ENCODE measurements around the gene SLC22A23. TPM values are rescaled to one million over a fixed set of nuclear protein-coding genes. Genes with fewer than 3 reads are reported as not detected.
"Not testable (repeated sequence)": the region's sequence is repeated elsewhere in the genome, so short reads cannot be mapped to it uniquely, and the experiment has no call there.

The SLC22A23 gene
- total RNA-seq, 1 donor from 2014 or later, result 0.05 TPM

DNA sequence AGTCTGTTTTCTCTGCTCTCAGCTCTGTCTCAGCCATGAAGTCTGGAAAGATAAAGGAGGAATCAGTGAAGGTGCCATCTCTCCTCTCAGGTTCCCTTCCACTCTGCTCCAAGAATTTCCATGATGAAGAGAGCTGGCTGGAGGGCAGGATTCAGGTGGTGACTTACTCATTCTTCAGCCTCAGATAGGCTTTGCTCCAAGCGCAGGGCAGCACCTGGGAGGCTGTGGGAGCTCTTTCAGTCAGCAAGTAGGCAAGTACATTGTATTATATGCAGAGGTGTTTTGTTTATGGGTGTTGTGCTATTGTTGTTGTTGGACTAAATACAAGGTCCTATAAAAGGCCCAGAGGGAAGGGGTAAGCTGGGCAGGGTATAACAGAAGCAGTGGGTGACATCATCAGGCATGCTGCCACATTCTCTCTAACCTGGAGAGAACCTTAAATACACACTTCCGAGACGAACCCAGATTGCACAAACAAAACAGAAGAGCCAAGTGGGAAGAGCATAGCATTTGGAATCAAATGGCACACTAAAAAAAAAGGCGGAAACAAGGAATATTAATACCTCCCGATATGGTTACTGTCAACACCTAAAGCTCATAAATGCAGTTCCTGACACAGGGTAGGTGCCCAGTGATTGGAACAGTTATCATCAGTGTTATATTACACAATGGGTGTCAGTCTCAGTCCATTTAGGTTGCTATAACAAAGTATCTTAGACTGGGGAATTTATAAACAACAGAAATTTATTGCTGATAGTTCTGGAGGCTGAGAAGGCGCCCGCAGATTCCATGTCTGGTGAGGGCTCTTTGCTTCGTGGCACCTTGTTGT, 212.6 kb downstream of the SLC22A23 start:
- Mint-ChIP-seq H3K9me3 (no peaks in the 10 kb centered on the region), H3K27ac (no peak overlapping the region), H3K4me1 (ENCODE audit: low read depth) (no peaks in the 10 kb centered on the region), H3K4me3 (no peak overlapping the region), H3K36me3 (ENCODE audit: low read depth) (no peaks in the 10 kb centered on the region), H3K27me3 (ENCODE audit: insufficient read depth) (peaks cover 34% of the 10 kb centered on the region)
- no peak for DNase-seq (ENCODE audit: low spot score)
- intact Hi-C loops (cut with micrococcal nuclease), result no loop called here

DNA sequence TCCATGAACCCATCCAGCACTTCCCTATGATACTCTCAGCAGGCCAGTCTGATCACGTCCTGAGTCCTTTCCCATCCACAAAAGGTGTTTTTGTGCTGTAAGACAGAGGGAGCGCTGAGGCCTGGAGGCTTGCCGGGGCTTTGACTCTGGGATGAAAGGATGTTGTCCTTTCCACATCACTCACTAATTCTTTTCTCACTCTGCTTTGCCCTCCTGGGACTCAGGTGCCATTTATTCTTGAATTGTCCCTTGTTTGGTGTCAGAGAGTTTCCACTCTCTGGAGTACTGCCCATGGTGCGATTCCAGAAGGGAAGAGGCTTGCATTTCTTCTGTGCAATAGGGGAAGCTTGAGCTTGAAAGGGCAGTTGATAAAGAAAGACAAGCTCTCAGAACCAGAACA, 214.1 kb downstream of the SLC22A23 start:
- no peaks in the 10 kb centered on the region for H3K4me1 Mint-ChIP-seq (ENCODE audit: low read depth)
- no peak for DNase-seq (ENCODE audit: low spot score)
- intact Hi-C loops (cut with micrococcal nuclease), result no loop called here
- no peak overlapping the region for H3K27ac Mint-ChIP-seq
- no peak overlapping the region for H3K4me3 Mint-ChIP-seq
- H3K36me3 Mint-ChIP-seq (ENCODE audit: low read depth), result no peaks in the 10 kb centered on the region
- H3K9me3 Mint-ChIP-seq, result no peaks in the 10 kb centered on the region
- H3K27me3 Mint-ChIP-seq (ENCODE audit: insufficient read depth), result peaks cover 34% of the 10 kb centered on the region

DNA sequence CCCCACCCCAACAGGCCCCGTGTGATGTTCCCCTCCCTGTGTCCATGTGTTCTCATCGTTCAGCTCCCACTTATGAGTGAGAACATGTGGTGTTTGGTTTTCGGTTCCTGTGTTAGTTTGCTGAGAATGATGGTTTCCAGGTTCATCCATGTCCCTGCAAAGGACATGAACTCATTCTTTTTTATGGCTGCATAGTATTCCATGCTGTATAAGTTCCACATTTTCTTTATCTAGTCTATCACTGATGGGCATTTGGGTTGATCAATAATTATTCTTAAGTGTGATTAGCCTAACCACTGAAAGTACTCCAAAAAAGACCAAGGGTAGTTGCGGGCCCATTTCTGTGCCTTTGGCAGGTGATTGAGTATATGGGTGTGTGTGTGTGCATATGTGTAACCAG, 215.1 kb downstream of the SLC22A23 start:
- H3K4me1 Mint-ChIP-seq (ENCODE audit: low read depth); H3K9me3 Mint-ChIP-seq; DNase-seq (ENCODE audit: low spot score); H3K36me3 Mint-ChIP-seq (ENCODE audit: low read depth); H3K4me3 Mint-ChIP-seq; H3K27ac Mint-ChIP-seq; intact Hi-C loops (cut with micrococcal nuclease): not testable (repeated sequence)
- H3K27me3 Mint-ChIP-seq (ENCODE audit: insufficient read depth), result peaks cover 42% of the 10 kb centered on the region

DNA sequence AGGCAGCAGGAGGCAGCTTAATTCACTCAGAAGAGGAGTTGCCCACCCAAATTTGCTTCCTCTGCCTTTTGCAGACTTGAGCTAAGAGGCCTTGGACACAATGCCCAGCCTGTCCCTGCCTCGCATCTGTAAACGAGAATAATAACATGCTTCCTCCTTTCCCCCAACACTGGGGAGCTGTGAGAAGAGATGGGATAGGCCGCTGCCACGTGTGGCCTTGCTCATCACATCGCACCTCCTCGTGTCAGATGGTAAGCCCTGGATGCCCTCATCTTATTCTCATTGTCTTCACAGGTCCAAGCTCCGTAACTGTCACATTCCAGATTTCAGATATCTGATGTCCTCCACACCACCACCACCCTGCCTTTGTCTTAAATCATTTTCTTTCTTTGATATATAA, 216.3 kb downstream of the SLC22A23 start:
- no peaks in the 10 kb centered on the region for H3K36me3 Mint-ChIP-seq (ENCODE audit: low read depth)
- intact Hi-C loops (cut with micrococcal nuclease), result no loop called here
- peaks cover 50% of the 10 kb centered on the region for H3K27me3 Mint-ChIP-seq (ENCODE audit: insufficient read depth)
- no peak overlapping the region for H3K4me3 Mint-ChIP-seq
- no peaks in the 10 kb centered on the region for H3K4me1 Mint-ChIP-seq (ENCODE audit: low read depth)
- no peaks in the 10 kb centered on the region for H3K9me3 Mint-ChIP-seq
- no peak overlapping the region for H3K27ac Mint-ChIP-seq
- DNase-seq (ENCODE audit: low spot score), result no peak

DNA sequence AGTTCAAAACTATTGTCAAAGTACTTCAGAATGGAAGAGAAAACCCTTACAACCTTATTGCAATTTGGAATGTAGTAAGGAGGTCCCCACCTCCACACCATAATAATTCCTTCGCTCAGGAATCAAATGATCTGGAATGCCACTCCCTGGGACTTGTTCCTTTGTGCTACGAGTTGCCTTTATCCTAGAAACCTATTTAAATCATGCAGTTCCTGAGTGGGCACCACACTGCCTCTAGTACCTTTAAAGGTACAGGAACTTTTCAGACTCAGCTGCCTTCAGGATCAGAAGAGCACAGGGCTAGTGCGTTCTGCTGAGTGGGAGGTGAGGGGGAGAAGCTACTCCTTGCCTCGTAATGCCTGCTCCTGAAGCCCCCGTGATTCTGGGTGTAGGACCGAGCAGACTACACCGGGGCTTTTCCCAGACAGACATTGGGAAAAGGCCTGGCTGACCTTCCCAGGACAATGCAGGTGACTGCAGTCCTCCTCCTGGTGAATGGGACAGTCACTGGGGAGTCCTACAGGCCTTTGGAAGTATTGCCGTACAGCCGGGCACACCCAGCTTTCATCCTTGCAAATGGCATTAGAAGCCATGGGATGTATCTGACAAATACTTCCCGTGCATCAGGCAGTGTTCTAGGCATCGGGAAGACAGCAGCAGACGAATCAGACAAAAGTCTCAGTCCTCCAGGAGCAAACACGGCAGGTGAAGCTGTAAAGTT, 217.6 kb downstream of the SLC22A23 start:
- Mint-ChIP-seq H3K36me3 (ENCODE audit: low read depth) (no peaks in the 10 kb centered on the region), H3K27me3 (ENCODE audit: insufficient read depth) (peaks cover 50% of the 10 kb centered on the region), H3K27ac (no peak overlapping the region), H3K4me3 (no peak overlapping the region), H3K4me1 (ENCODE audit: low read depth) (no peaks in the 10 kb centered on the region), H3K9me3 (no peaks in the 10 kb centered on the region)
- no peak for DNase-seq (ENCODE audit: low spot score)
- intact Hi-C loops (cut with micrococcal nuclease), result no loop called here

DNA sequence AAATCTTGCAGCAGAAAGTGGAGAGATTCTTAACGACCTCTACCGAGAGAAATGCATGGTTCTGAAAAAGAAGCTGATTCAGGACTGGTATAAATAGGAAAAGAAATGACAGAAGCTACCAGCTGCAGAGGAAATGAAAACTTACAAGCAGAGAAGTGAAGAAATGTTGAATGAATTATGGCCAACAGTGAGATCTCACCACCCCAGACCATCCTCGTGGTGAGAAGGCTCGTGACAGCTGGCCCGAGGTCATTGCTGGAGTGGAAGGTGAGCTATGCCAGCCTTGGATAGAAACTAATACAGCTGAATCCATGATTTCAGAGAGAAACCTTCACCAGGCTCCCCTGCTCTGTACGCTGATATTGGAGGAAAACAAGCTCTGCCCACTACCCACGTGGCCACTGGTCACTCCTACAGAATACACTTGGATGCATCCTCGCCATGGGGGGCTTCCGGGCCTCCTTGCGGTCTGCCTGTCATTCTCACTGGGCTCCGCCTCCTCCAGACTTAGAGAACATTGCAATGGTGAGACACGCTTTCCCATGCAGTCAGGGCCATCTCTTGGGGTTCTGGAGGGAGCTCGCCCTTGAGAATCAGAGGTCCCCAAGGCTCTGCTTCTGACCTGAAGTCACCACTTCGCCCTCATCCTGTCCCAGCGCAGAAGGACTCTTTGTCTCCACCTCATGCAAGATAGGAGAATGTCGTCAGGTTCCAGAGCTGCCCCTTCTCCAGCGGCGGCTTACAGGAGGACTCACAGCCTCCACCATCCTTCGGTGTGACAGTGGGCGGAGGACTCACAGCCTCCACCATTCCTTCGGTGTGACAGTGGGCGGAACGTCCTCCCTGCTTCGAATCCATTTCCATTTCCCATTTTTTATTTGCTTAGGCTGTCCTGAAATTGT, 218.8 kb downstream of the SLC22A23 start:
- intact Hi-C loops (cut with micrococcal nuclease), result no loop called here
- Mint-ChIP-seq H3K27ac (no peak overlapping the region), H3K4me3 (no peak overlapping the region), H3K27me3 (ENCODE audit: insufficient read depth) (peaks cover 53% of the 10 kb centered on the region), H3K9me3 (no peaks in the 10 kb centered on the region), H3K36me3 (ENCODE audit: low read depth) (no peaks in the 10 kb centered on the region), H3K4me1 (ENCODE audit: low read depth) (no peaks in the 10 kb centered on the region)
- DNase-seq (ENCODE audit: low spot score), result no peak

DNA sequence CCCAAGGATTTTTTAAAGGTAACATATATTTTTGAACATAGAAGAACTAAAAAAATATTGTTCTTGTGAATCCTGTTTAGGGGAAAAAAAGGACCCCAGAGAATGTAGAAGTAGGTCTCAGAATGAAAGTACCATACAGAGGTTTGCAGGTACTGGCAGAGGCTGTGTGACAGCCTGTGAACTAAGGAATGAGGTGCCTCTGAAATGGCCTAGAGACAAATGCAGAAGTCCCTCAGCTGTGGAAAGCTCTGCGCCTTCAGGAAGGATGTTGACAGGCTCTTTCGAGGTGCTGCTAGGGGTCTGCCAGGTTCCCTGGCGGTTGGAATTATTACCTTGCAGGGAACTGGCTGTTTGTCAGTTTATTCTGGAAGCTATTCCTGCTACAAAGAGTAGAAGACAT, 220.8 kb downstream of the SLC22A23 start:
- Mint-ChIP-seq H3K27ac (no peak overlapping the region), H3K36me3 (ENCODE audit: low read depth) (no peaks in the 10 kb centered on the region)
- no peak for DNase-seq (ENCODE audit: low spot score)

DNA sequence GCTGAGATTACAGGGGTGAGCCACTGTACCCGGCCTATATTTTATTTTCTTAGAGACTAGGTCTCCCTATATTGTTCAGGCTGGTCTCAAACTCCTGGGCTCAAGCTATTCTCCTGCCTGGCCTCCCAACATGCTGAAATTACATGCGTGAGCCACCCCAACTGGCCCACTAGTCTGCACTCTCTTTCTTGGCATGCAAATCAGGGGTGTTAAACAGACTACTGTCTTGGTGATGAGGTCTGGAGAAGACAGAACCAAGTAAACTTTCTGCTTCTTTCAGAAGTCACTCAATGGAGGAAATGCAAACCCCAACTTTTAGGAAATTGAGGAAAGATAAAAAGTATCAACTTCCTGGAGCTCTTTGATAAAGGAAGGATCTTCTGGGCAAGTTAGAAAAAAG, 221.4 kb downstream of the SLC22A23 start:
- Mint-ChIP-seq H3K36me3 (ENCODE audit: low read depth) (no peaks in the 10 kb centered on the region), H3K4me3 (no peak overlapping the region), H3K9me3 (no peaks in the 10 kb centered on the region)

More for the DNA sequence above, 220.8 kb downstream of the SLC22A23 start:
- H3K27me3 Mint-ChIP-seq (ENCODE audit: insufficient read depth), result peaks cover 69% of the 10 kb centered on the region
- no peaks in the 10 kb centered on the region for H3K9me3 Mint-ChIP-seq
- no peak overlapping the region for H3K4me3 Mint-ChIP-seq
- intact Hi-C loops (cut with micrococcal nuclease), result no loop called here
- peaks cover 13% of the 10 kb centered on the region for H3K4me1 Mint-ChIP-seq (ENCODE audit: low read depth)

DNA sequence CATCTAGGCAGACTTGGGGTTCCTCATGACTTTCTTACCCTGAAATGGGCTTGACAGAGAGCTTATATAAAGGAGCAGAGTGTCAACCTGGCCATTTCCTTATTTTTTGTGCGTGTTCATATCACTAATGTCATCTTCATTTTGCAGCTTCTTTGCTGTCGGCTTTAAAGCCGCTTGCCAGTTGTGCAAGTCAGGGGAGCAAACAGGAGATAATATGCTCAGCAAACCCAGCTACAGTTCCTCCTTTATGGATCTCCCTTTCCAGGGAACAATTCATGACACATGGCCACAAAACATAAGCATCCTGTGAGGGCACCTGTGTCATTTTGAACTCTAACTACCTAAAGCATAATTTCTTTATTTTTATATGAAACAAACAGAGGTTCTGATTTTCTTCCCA, 222.9 kb downstream of the SLC22A23 start:
- Mint-ChIP-seq H3K4me1 (ENCODE audit: low read depth) (peaks cover 30% of the 10 kb centered on the region), H3K36me3 (ENCODE audit: low read depth) (no peaks in the 10 kb centered on the region), H3K27me3 (ENCODE audit: insufficient read depth) (peaks cover 78% of the 10 kb centered on the region), H3K9me3 (no peaks in the 10 kb centered on the region), H3K4me3 (no peak overlapping the region), H3K27ac (no peak overlapping the region)
- intact Hi-C loops (cut with micrococcal nuclease), result no loop called here
- no peak for DNase-seq (ENCODE audit: low spot score)

More for the DNA sequence above, 221.4 kb downstream of the SLC22A23 start:
- Mint-ChIP-seq H3K27me3 (ENCODE audit: insufficient read depth) (peaks cover 74% of the 10 kb centered on the region), H3K27ac (no peak overlapping the region), H3K4me1 (ENCODE audit: low read depth) (peaks cover 18% of the 10 kb centered on the region)
- DNase-seq (ENCODE audit: low spot score), result no peak
- intact Hi-C loops (cut with micrococcal nuclease), result no loop called here

DNA sequence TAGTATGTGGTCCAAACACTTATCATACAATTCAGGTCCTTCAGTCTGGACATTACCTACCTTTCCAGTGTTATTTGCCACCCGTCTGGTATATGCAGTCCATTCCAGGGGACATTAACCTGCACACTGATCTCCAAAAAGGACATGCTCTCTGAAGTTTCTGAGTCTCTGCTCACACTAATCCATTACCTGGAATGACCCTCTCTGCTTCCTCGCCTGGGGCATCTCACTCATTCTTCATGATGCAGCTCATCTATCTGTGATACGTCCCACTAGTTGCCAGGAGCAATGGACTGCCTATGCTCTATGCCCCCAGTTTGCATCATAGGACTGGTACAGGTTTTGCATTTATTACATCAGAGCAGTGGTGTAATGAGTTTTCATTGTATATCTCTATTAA, 223.5 kb downstream of the SLC22A23 start:
- Mint-ChIP-seq H3K4me3 (no peak overlapping the region), H3K27ac (no peak overlapping the region), H3K4me1 (ENCODE audit: low read depth) (peaks cover 35% of the 10 kb centered on the region), H3K36me3 (ENCODE audit: low read depth) (no peaks in the 10 kb centered on the region), H3K27me3 (ENCODE audit: insufficient read depth) (peaks cover 78% of the 10 kb centered on the region), H3K9me3 (no peaks in the 10 kb centered on the region)
- intact Hi-C loops (cut with micrococcal nuclease), result no loop called here
- DNase-seq (ENCODE audit: low spot score), result no peak

DNA sequence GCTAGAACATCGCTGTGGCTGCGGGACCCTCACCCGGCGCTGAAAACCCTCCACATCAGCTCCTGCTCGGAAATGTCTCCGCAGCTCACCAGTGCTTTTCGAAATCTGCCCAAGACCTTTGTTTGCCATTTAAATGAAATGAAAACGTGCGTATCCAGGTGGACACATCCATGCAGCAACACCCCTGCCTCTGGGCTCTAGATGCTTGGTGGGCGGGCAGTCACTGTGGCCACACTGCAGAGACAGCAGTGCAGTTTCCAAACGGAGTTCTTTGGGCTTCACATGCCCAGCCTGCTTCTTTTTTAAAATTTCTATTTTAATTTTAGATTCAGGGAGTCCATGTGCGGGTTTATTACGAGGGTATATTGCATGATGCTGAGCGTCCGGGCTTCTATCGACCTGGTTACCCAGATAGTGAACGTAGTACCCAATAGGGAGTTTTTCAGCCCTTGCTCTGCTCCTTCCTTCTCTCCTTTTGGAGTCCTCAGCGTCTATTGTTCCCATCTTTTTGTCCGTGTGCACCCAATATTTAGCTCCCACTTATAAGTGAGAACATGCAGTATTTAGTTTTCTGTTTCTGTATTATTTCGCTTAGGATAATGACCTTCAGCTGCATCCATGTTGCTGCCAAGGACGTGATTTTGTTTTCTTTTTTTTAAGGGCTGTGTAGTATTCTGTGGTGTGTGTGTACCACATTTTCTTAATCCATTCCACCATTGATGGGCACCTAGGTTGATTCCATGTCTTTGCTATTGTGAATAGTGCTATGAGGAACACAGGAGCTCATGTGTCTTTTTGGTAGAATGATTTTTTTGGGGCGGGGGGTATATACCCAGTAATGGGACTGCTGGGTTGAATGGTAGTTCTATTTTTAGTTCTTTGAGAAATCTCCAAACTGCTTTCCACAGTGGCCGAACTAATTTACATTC, 224.6 kb downstream of the SLC22A23 start:
- no peak overlapping the region for H3K27ac Mint-ChIP-seq
- peaks cover 35% of the 10 kb centered on the region for H3K4me1 Mint-ChIP-seq (ENCODE audit: low read depth)
- no peak overlapping the region for H3K4me3 Mint-ChIP-seq
- peaks cover 79% of the 10 kb centered on the region for H3K27me3 Mint-ChIP-seq (ENCODE audit: insufficient read depth)
- H3K36me3 Mint-ChIP-seq (ENCODE audit: low read depth), result no peaks in the 10 kb centered on the region
- no peak for DNase-seq (ENCODE audit: low spot score)
- intact Hi-C loops (cut with micrococcal nuclease), result no loop called here
- no peaks in the 10 kb centered on the region for H3K9me3 Mint-ChIP-seq
